LHCN-M2 (cell line): ENCODE data around the gene ATG4B. TPM values are rescaled to one million over a fixed set of nuclear protein-coding genes. Genes with fewer than 3 reads are reported as not detected.

Experiments
- DNase-seq: peaks from one replicate; pipeline ENCODE4 v3.0.0-alpha.2; 2012; ENCODE audit warnings: low read depth
- total RNA-seq: library from RNA; depleted of rRNA; stranded (reverse); fragments of >200 nt; gene quantifications from 2 replicates; pipeline ENCODE4 v1.2.3, GENCODE V29; 2014

The ATG4B gene
- total RNA-seq, 1 experiment from 2014 or later: 68.9 TPM

- no peak for DNase-seq
Observed at GRCh38 chr2:241612156-241613016, 25.1 kb upstream of the ATG4B start.

- no peak for DNase-seq
Observed at GRCh38 chr2:241613017-241613780, 24.3 kb upstream of the ATG4B start.

- DNase-seq: no peak
Observed at GRCh38 chr2:241615041-241615440, 22.5 kb upstream of the ATG4B start.

GRCh38 chr2:241615522-241616052 is 21.9 kb upstream of the ATG4B start:
- no peak for DNase-seq

- no peak for DNase-seq
Observed at GRCh38 chr2:241616168-241617125, 21.0 kb upstream of the ATG4B start.

GRCh38 chr2:241617431-241618154 is 19.9 kb upstream of the ATG4B start:
- no peak for DNase-seq

- no peak for DNase-seq
Observed at GRCh38 chr2:241618296-241618805, 19.1 kb upstream of the ATG4B start.

- DNase-seq: no peak
Observed at GRCh38 chr2:241618829-241619228, 18.7 kb upstream of the ATG4B start.

- DNase-seq: no peak
Observed at GRCh38 chr2:241619597-241620418, 17.7 kb upstream of the ATG4B start.

GRCh38 chr2:241620419-241620769 is 17.1 kb upstream of the ATG4B start:
- DNase-seq: no peak

GRCh38 chr2:241627675-241628074 is 9.8 kb upstream of the ATG4B start:
- no peak for DNase-seq

GRCh38 chr2:241629762-241630435 is 7.6 kb upstream of the ATG4B start:
- no peak for DNase-seq

GRCh38 chr2:241632478-241633325 is 4.8 kb upstream of the ATG4B start:
- DNase-seq: no peak

GRCh38 chr2:241633561-241633960 is 3.9 kb upstream of the ATG4B start:
- DNase-seq: no peak

GRCh38 chr2:241635756-241636155 is 1.7 kb upstream of the ATG4B start:
- DNase-seq: no peak

- peak; percentile 40 for DNase-seq
Observed at GRCh38 chr2:241636182-241637017, 1.1 kb upstream of the ATG4B start.
